Left lung (tissue), 10 donors: ENCODE measurements around the gene GTPBP4. TPM values are rescaled to one million over a fixed set of nuclear protein-coding genes. Genes with fewer than 3 reads are reported as not detected.

Experiments used
- ATAC-seq: fragments of 200-7000 bp; cut with Tn5 transposase; one replicate; pipeline ENCODE4 v1.9.1; 2020; ENCODE audit warnings: moderate library complexity
- DNase-seq, 4 donors: peaks; one replicate each; pipeline ENCODE4 v3.0.0-alpha.2; 2013 to 2020
- H3K27ac ChIP-seq, 2 donors: fragments of 200-600 bp; sonication (generic) in 1 of 2; one replicate each; pipeline versions ENCODE4 v1.5.0 to v1.8.0; 2020 to 2021
- H3K27me3 ChIP-seq, 2 donors: fragments of 200-600 bp; sonication (generic) in 1 of 2; one replicate each; pipeline versions ENCODE4 v1.5.0 to v1.8.0; 2020 to 2021
- H3K36me3 ChIP-seq, 2 donors: fragments of 200-600 bp; sonication (generic) in 1 of 2; one replicate each; pipeline versions ENCODE4 v1.5.0 to v1.8.0; 2020 to 2021
- H3K4me1 ChIP-seq, 2 donors: fragments of 200-600 bp; one replicate each; pipeline ENCODE4 v1.8.0; 2021
- H3K4me3 ChIP-seq, 2 donors: fragments of 200-600 bp; sonication (generic) in 1 of 2; one replicate each; pipeline versions ENCODE4 v1.5.0 to v1.8.0; 2020 to 2021; ENCODE audit warnings: mild to moderate bottlenecking in 1 of 2
- H3K9me3 ChIP-seq, 2 donors: fragments of 200-600 bp; sonication (generic) in 1 of 2; one replicate each; pipeline versions ENCODE4 v1.5.0 to v1.8.0; 2020 to 2021
- CTCF ChIP-seq, 2 donors: fragments of 200-600 bp; sonication (generic) in 1 of 2; IDR thresholded peaks; one replicate each; pipeline versions ENCODE4 v1.5.0 to v1.8.0; 2021; ENCODE audit warnings: antibody characterized with exemption in 2 of 2
- intact Hi-C, 2 donors: fragments of 100-400 bp; cut with DNase I; formaldehyde crosslinking; loops; one replicate each; pipeline versions ENCODE4 v1.11.2 to v1.14.2; 2022
- polyA plus RNA-seq, 6 donors: library from polyadenylated mRNA; unstranded; fragments of 120-200 nt; gene quantifications; one replicate each; pipeline ENCODE4 v1.2.1, GENCODE V29; 2013; ENCODE audit not compliant: insufficient read length in 6 of 6
- total RNA-seq, 2 donors: library from RNA; stranded (reverse); fragmentation: NEBNext Ultra II Directional; extraction: Animal tissue kit (Norgen Biotek cat#: 25700); gene quantifications; one replicate each; pipeline ENCODE4 v1.2.1, GENCODE V29; 2021
- donor health status: DM: no; HTN: yes; CAD: no.
- donor health status: DM: no; HTN: no; CAD: no.

Gene GTPBP4
- total and polyA plus RNA-seq, 8 donors = 33.2 to 62.7 (median 50.5) TPM

DNA sequence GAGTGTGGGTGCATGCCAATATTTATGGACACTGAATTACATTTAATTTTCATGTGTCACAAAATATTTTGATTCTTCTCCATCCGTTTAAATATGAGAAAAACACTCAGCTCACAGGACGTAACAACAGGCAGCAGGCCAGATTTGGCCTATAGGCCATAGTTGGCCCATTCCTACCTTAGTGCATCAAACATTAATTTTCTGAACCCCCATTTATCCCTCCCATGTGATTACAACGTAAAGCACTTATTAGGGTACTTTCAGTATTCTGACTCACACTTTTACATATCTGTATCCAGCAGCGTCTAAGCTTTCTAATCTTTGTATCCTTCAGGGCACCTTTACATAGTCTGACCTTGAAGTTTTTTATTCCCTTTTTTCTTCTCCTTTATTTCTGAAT lies 56.7 kb downstream of the GTPBP4 start:
- Histone ChIP-seq H3K4me3 (peak overlapping the region in 1 of 2 donors; percentile 8), H3K27ac (peak overlapping the region in 1 of 2 donors; percentile 96)
- intact Hi-C loops = no loop called here

GRCh38 chr10:1045415-1045814 lies 57.2 kb downstream of the GTPBP4 start:
- ATAC-seq = no peak
- no peaks in the 10 kb centered on the region for H3K9me3 ChIP-seq
- H3K27me3 ChIP-seq = no peaks in the 10 kb centered on the region
- TF ChIP-seq CTCF (IDR thresholded peaks at IDR 0.05) = no peak
- intact Hi-C loops = no loop called here
- peak overlapping the region in 1 of 2 donors; percentile 96 for H3K27ac ChIP-seq
- H3K4me1 ChIP-seq = peaks cover 4 to 60% of the 10 kb centered on the region in 2 donors
- H3K36me3 ChIP-seq = peaks cover 3 to 29% of the 10 kb centered on the region in 2 donors
- H3K4me3 ChIP-seq = peak overlapping the region in 1 of 2 donors; percentile 8
- DNase-seq = no peak

More for the DNA sequence above, 56.7 kb downstream of the GTPBP4 start:
- H3K9me3 ChIP-seq = no peaks in the 10 kb centered on the region
- TF ChIP-seq CTCF (IDR thresholded peaks at IDR 0.05) = no peak
- peaks cover 0 to 56% of the 10 kb centered on the region in 2 donors for H3K4me1 ChIP-seq
- peaks cover 3 to 33% of the 10 kb centered on the region in 2 donors for H3K36me3 ChIP-seq
- DNase-seq (no peak), ATAC-seq (no peak)
- no peaks in the 10 kb centered on the region for H3K27me3 ChIP-seq

DNA sequence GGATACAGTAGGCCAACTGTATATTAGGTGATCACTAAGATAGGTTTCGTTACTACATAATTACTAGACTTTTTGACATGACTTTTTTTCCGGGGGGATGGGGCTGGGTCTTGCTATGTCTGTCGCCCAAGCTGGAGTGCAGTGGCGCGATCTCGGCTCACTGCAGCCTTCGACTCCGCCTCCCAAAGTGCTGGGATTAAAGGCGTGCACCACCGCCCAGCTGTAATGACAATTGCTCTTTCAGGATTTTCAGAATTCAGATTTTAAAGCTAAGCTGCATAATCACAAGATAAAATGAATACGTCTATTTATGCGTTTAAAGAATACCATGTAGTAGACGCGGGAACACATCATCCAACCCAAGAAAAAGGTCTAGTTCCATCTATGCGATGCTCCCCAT lies 59.7 kb downstream of the GTPBP4 start:
- DNase-seq (no peak), ATAC-seq (no peak)
- H3K36me3 ChIP-seq = peaks cover 0 to 9% of the 10 kb centered on the region in 2 donors
- peaks cover 9 to 70% of the 10 kb centered on the region in 2 donors for H3K4me1 ChIP-seq
- H3K27ac ChIP-seq = peak overlapping the region; percentile 97 to 100
- intact Hi-C loops = no loop called here
- H3K27me3 ChIP-seq = no peaks in the 10 kb centered on the region
- peak overlapping the region; percentile 52 to 89 for H3K4me3 ChIP-seq
- no peak for TF ChIP-seq CTCF (IDR thresholded peaks at IDR 0.05)
- H3K9me3 ChIP-seq = no peaks in the 10 kb centered on the region

- intact Hi-C loops = no loop called here
- Histone ChIP-seq H3K4me1 (peaks cover 9 to 69% of the 10 kb centered on the region in 2 donors), H3K4me3 (peak overlapping the region; percentile 52 to 89), H3K27ac (peak overlapping the region; percentile 97 to 100), H3K27me3 (no peaks in the 10 kb centered on the region), H3K9me3 (no peaks in the 10 kb centered on the region), H3K36me3 (peaks cover 0 to 6% of the 10 kb centered on the region in 2 donors)
- no peak for TF ChIP-seq CTCF (IDR thresholded peaks at IDR 0.05)
- peak in 2 of 4 donors; percentile 40 to 52 for DNase-seq
- ATAC-seq = no peak
Measured at GRCh38 chr10:1048349-1048731, 60.1 kb downstream of the GTPBP4 start.

DNA sequence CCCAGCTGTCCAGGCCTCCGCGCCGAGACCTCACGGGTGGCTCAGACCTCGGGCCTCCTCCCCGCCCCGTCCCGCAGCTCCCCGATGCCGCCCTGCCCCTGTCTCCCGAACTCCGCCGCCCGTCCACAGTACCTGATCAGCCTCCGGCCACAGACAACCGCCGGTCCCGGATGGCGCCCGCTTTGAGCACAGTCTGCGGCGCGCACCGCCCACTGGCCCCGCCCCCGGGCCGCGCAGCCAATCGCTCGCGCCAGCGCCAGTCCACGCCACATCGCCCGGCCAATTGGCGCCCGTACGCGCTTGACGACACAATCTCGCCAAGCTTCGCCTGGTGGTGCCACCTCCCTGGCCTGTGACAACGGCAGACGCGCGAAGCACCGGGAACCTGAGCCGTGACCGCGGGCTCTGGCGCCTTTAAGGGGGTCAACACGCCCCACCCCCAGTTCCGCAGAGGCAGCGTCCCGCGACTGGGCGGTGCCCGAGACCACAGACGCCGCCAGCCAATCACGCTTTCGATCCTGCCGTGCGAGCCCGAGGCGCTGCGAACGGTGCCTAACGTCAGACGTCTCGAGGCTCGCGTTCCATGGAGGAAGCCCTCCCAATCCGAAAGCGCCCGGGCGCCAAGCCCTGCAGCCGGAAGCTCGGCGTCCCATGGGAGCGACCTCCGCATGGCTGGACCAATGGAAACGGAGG lies 60.6 kb downstream of the GTPBP4 start, which contains the start of gene IDI1:
Gene IDI1, minus strand, starts transcription at position 388 of the 693 bp plus-strand sequence. Its CDS starts 116 bp downstream, at position 272.
- Histone ChIP-seq H3K4me1 (peaks cover 9 to 69% of the 10 kb centered on the region in 2 donors), H3K27ac (peak within 1 kb of the TSS; percentile 97 to 100), H3K36me3 (peaks cover 0 to 12% of the 10 kb centered on the region in 2 donors), H3K4me3 (peak within 1 kb of the TSS; percentile 52 to 89), H3K9me3 (no peaks in the 10 kb centered on the region), H3K27me3 (no peaks in the 10 kb centered on the region)
- TF ChIP-seq CTCF (IDR thresholded peaks at IDR 0.05) = no peak
- DNase-seq (peak; percentile 96 to 98 (median 98)), ATAC-seq (peak; percentile 92)
- intact Hi-C loops = no loop called here
